Measurements from ENCODE around the gene KCNRG. TPM values are rescaled to one million over a fixed set of nuclear protein-coding genes. Genes with fewer than 3 reads are reported as not detected.

Gene KCNRG
- total and polyA plus RNA-seq, 7 donors = 0.31 to 0.73 (median 0.60) TPM; not detected in 2

DNA sequence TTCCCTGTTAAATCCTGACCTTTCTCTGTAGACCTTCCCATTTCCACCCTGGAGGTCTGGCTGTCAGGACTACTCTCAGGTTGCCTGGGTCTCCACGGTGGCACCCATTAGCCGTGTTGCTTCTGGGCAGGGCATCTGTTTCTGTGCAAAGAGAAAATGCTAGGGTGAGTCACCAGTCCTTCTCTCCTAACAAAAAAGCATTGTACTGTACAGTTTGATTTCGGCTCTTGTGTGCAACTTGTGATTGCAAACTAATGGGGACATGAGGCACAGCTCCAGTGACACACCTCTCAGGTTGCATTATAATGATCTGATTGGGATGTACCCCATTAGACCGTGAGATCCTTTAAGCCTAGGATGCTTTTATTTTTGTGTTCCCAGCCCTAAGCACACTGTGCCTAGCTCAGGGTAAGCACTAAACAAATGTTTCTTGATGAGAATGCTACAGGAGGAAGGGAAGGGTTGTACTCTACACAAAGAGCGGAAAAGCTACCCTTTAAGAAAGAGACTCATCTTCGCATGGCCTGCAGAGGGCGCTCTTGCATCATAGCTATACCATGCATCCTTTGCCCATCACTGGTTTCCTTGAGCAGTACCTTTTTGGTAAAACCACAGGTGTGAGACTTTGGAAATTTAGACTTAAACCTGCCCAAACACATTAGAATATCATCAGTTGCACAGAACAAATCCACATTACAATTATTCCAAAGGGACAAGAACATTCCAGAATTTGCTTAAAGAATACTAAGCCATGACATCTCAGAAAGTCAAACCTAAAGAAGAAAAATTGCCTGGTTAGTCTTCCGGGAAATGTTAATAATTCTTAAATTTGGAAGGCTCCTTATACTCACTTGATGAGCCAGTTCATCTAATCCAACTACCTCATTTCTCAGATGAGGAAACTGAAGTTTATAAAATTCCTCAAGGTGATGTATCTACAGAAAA is 38.7 kb upstream of the KCNRG start:
- no peaks in the 10 kb centered on the region for H3K27me3 ChIP-seq (ENCODE audit: insufficient read depth in 3 of 3, low read length in 2 of 3)
- no peaks in the 10 kb centered on the region for H3K4me1 ChIP-seq
- H3K27ac ChIP-seq = no peak overlapping the region
- WGBS, 3 donors = 49 to 60% (median 56%) methylated on average over 8 of the region's 8 CpGs
- ATAC-seq (peak; percentile 73 to 92 (median 86)), DNase-seq (peak; percentile 64 to 80)
- H3K9me3 ChIP-seq = no peaks in the 10 kb centered on the region
- intact Hi-C loops (cut with DNase I) = loop anchor here (2.0 to 10.0 kb wide), 6 partner anchors 556 to 1096 kb away; no protein-coding TSS in a partner anchor
- TF ChIP-seq, protein P1, sequence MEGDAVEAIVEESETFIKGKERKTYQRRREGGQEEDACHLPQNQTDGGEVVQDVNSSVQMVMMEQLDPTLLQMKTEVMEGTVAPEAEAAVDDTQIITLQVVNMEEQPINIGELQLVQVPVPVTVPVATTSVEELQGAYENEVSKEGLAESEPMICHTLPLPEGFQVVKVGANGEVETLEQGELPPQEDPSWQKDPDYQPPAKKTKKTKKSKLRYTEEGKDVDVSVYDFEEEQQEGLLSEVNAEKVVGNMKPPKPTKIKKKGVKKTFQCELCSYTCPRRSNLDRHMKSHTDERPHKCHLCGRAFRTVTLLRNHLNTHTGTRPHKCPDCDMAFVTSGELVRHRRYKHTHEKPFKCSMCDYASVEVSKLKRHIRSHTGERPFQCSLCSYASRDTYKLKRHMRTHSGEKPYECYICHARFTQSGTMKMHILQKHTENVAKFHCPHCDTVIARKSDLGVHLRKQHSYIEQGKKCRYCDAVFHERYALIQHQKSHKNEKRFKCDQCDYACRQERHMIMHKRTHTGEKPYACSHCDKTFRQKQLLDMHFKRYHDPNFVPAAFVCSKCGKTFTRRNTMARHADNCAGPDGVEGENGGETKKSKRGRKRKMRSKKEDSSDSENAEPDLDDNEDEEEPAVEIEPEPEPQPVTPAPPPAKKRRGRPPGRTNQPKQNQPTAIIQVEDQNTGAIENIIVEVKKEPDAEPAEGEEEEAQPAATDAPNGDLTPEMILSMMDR (IDR thresholded peaks at IDR 0.05) = peak; percentile 90
- peaks cover 0 to 29% of the 10 kb centered on the region in 2 donors for H3K36me3 ChIP-seq (ENCODE audit: insufficient read depth in 1 of 2, low read depth in 1 of 2)
- no peak overlapping the region for H3K4me3 ChIP-seq

DNA sequence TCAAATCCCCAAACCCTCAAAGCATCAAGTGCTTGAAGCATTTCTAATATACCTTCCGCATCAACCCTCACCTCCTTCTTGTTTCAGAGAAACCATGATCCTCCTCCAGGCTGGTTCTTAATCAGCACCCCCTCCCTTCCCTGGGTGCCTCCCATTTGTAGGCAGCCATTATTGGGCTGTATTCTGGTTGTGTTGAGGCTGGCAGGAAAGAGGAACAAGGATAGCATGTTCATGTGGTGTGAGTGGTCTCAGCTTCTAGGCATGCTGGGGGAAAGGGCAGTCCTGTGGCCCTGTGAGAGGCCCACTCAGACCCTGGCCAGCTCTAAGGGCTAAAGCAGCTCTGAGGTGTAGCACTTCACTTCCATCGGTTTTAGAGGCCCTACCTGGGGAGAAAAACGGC is 37.3 kb upstream of the KCNRG start:
- intact Hi-C loops (cut with DNase I) = loop anchor here (2.0 to 10.0 kb wide), 6 partner anchors 554 to 1094 kb away; no protein-coding TSS in a partner anchor
- Histone ChIP-seq H3K27me3 (ENCODE audit: insufficient read depth in 3 of 3, low read length in 2 of 3) (no peaks in the 10 kb centered on the region), H3K9me3 (no peaks in the 10 kb centered on the region), H3K27ac (no peak overlapping the region), H3K4me3 (no peak overlapping the region), H3K36me3 (ENCODE audit: insufficient read depth in 1 of 2, low read depth in 1 of 2) (peaks cover 0 to 27% of the 10 kb centered on the region in 2 donors), H3K4me1 (no peaks in the 10 kb centered on the region)
- ATAC-seq (no peak), DNase-seq (no peak)
- WGBS, 3 donors = 60 to 86% (median 81%) methylated on average over 3 of the region's 3 CpGs
- TF ChIP-seq, protein P1 (IDR thresholded peaks at IDR 0.05) = no peak

DNA sequence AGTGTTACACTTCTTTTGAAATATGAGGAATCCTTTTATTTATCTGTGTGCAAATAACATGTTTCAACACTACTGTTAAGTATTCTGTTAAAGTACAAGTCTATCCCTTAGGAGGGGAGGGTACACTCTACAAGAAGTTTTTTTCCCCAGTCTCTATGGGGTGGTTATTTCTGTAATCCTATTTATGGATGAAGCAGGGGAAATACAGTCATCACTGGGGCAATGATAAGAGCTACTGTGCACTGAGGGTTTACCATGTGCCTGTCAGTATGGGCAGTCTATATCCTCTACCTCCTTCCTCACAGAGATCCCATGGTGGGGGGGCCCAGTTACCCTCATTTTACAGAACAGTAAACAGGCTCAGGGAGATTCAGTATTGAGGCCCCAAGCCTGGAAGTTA is 35.0 kb upstream of the KCNRG start:
- H3K27ac ChIP-seq = no peak overlapping the region
- no peaks in the 10 kb centered on the region for H3K9me3 ChIP-seq
- no peaks in the 10 kb centered on the region for H3K27me3 ChIP-seq (ENCODE audit: insufficient read depth in 3 of 3, low read length in 2 of 3)
- ATAC-seq (peak in 1 of 4 donors; percentile 17), DNase-seq (no peak)
- TF ChIP-seq, protein P1 (IDR thresholded peaks at IDR 0.05) = no peak
- H3K4me3 ChIP-seq = no peak overlapping the region
- intact Hi-C loops (cut with DNase I) = no loop called here
- H3K36me3 ChIP-seq (ENCODE audit: insufficient read depth in 1 of 2, low read depth in 1 of 2) = peaks cover 0 to 11% of the 10 kb centered on the region in 2 donors
- H3K4me1 ChIP-seq = peaks cover 3% of the 10 kb centered on the region

DNA sequence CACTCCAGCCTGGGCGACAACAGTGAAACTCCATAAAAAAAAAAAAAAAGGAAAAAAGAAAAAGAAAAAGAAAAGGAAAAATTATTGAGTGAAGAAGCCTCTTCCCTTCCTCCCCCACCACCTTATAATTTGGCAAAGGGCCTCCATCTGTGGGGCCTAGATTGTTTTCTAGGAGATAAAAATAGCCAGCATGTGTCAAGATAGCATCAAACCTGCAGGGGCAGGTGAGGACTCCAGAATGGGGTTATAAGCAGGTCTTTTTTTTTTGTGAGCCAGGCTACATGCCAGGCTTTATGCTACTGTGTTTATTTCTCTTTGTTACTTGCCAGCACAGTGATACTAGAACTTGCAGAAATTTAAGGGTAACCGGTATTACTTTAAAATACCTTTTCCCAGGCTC is 30.1 kb upstream of the KCNRG start:
- Histone ChIP-seq H3K4me1 (peaks cover 14% of the 10 kb centered on the region), H3K9me3 (no peaks in the 10 kb centered on the region), H3K36me3 (ENCODE audit: insufficient read depth in 1 of 2, low read depth in 1 of 2) (peaks cover 0 to 18% of the 10 kb centered on the region in 2 donors), H3K27me3 (ENCODE audit: insufficient read depth in 3 of 3, low read length in 2 of 3) (no peaks in the 10 kb centered on the region), H3K27ac (peak overlapping the region; percentile 24), H3K4me3 (no peak overlapping the region)
- peak; percentile 61 to 83 (median 70) for ATAC-seq
- intact Hi-C loops (cut with DNase I) = no loop called here
- DNase-seq = no peak
- 70 to 78% (median 72%) methylated on average over 2 of the region's 2 CpGs for WGBS, 3 donors
- TF ChIP-seq, protein P1 (IDR thresholded peaks at IDR 0.05) = no peak

Measured in psoas muscle (tissue), 8 donors.